GM12892 (cell line): Measurements from ENCODE around the gene SPANXN3.

Source experiments
- POLR2A ChIP-seq: IDR thresholded peaks from 2 replicates; pipeline ENCODE4 v1.6.1; 2011; ENCODE audit warnings: low read depth, low read length, control low read depth
- POLR2AphosphoS5 ChIP-seq: IDR thresholded peaks from 2 replicates; pipeline ENCODE4 v1.6.1; 2011; ENCODE audit warnings: low read depth, low read length, control low read depth
- TAF1 ChIP-seq: IDR thresholded peaks from 2 replicates; pipeline ENCODE4 v1.6.1; 2011; ENCODE audit warnings: low read depth, mild to moderate bottlenecking, control low read depth, low read length, borderline replicate concordance

- TF ChIP-seq POLR2AphosphoS5 (no peak), TAF1 (no peak), POLR2A (no peak)
Observed at GRCh38 chrX:143461606-143462005, 55.7 kb downstream of the SPANXN3 start.
